Measurements from ENCODE around the gene NXF1. TPM values are rescaled to one million over a fixed set of nuclear protein-coding genes. Genes with fewer than 3 reads are reported as not detected.

The NXF1 gene
- polyA plus RNA-seq, 1 of the 3 experiments (the other 2 are of a cell fraction) = 59.7 TPM

DNA sequence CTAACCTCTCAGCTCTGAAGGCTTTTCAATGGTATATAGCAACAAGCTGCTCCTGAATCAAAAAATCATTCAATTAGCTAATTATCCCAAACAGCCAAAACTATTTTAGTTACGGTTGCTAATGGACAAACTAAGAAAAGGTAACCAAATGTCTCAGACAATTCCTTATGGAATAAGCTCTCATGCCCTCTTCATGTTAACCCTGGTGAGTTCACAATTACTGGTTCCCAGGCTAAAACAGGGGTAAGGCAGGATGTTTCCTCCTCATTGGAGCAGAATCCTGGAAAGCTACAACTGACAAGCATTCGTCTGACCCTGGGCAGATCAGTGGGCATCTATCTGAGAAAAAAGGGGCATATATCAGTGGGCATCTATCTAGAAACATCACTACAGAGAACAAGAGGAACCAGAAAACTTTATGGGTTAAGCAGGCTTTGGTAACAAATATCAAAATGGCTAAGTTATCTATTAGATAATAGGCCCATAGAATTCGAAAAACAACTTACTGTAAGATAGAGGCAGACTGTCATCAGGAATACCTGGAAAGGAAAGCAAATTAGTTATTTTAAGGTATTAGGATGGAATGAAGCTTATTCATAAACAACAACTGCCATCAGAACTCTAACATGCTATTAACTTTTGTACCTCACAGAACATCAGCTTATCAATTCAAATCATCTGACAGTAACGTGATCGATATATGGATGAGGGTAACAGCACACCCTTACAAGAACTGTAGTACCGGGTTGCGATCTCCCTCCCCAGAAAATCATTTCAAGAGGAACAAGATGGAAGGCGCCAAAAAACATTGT lies 49.0 kb upstream of the NXF1 start (continued):
- TF ChIP-seq REST (IDR thresholded peaks at IDR 0.05; ENCODE audit: low read depth, low read length) (no peak), FOXM1 (IDR thresholded peaks at IDR 0.05; ENCODE audit: low read depth) (no peak), NRF1 (IDR thresholded peaks at IDR 0.05; ENCODE audit: low read depth, low read length) (no peak), JUND (IDR thresholded peaks at IDR 0.05) (no peak), RFX5 (IDR thresholded peaks at IDR 0.05; ENCODE audit: low read length) (no peak), TEAD4 (IDR thresholded peaks at IDR 0.05; ENCODE audit: borderline replicate concordance, insufficient read depth) (no peak), POLR2AphosphoS5 (IDR thresholded peaks at IDR 0.05; ENCODE audit: low read depth, low read length) (no peak; the same call in 1 of the 2 replicates)

- H3K9ac ChIP-seq = peak overlapping the region; percentile 92
- CTCF ChIA-PET = interaction anchor here (1.1 to 5.2 kb wide), 4 partner anchors 12 to 67 kb away, joined by 3 to 46 read pairs (median 9); partner anchors contain the start of genes SLC3A2, TMEM179B and WDR74
- peak overlapping the region; percentile 90 to 94 for H3K4me3 ChIP-seq (ENCODE audit: low read depth in 2 of 2, low read length in 1 of 2)
Measured at GRCh38 chr11:62853279-62853965, 48.2 kb upstream of the NXF1 start.

More at GRCh38 chr11:62853279-62853965, 48.2 kb upstream of the NXF1 start:
- WGBS (ENCODE audit: low lambda C conversion rate) = 45% methylated on average over 7 of the region's 7 CpGs
- H4K20me1 ChIP-seq (ENCODE audit: insufficient read depth) = peaks cover 39% of the 10 kb centered on the region
- no peaks in the 10 kb centered on the region for H3K9me3 ChIP-seq
- H3K27me3 ChIP-seq (ENCODE audit: insufficient read depth) = no peaks in the 10 kb centered on the region
- DNase-seq = no peak
- H3K27ac ChIP-seq (ENCODE audit: low read depth in 2 of 2, low read length in 1 of 2) = peak overlapping the region; percentile 11 to 58; a peak in 3 of 4 replicates
- peaks cover 14 to 16% of the 10 kb centered on the region in 2 experiments; a peak in 3 of 4 replicates for H3K4me1 ChIP-seq (ENCODE audit: control insufficient read depth in 1 of 2, insufficient read depth in 2 of 2, low read depth in 1 of 2, low read length in 1 of 2)
- peaks cover 34 to 38% of the 10 kb centered on the region in 2 experiments for H3K36me3 ChIP-seq (replicated peaks in 1 of 2; ENCODE audit: control insufficient read depth in 1 of 2, insufficient read depth in 2 of 2, low read length in 1 of 2)
- no peaks in the 10 kb centered on the region for H3K9me2 ChIP-seq
- POLR2A ChIA-PET = interaction anchor here (0.6 to 9.4 kb wide), 4 partner anchors 13 to 72 kb away, joined by 7 to 146 read pairs (median 28); partner anchors contain the start of genes SLC3A2, TMEM179B and WDR74
- H3K79me2 ChIP-seq (ENCODE audit: insufficient read depth) = peaks cover 53% of the 10 kb centered on the region
- peaks cover 53% of the 10 kb centered on the region for H3F3A ChIP-seq (replicated peaks; ENCODE audit: insufficient read depth)
- no peak for TF ChIP-seq PBX3 (IDR thresholded peaks at IDR 0.05)
- no peak for TF ChIP-seq RCOR1 (IDR thresholded peaks at IDR 0.05; ENCODE audit: low read length)
- no peak for TF ChIP-seq TCF12 (IDR thresholded peaks at IDR 0.05)
- no peak for TF ChIP-seq RXRA (IDR thresholded peaks at IDR 0.05; ENCODE audit: borderline replicate concordance, low read depth)
- no peak for TF ChIP-seq FOSL2 (IDR thresholded peaks at IDR 0.05; ENCODE audit: borderline replicate concordance, low read depth)
- TF ChIP-seq, protein P1, sequence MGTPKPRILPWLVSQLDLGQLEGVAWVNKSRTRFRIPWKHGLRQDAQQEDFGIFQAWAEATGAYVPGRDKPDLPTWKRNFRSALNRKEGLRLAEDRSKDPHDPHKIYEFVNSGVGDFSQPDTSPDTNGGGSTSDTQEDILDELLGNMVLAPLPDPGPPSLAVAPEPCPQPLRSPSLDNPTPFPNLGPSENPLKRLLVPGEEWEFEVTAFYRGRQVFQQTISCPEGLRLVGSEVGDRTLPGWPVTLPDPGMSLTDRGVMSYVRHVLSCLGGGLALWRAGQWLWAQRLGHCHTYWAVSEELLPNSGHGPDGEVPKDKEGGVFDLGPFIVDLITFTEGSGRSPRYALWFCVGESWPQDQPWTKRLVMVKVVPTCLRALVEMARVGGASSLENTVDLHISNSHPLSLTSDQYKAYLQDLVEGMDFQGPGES (IDR thresholded peaks at IDR 0.05; ENCODE audit: low read depth, low read length) = no peak
- no peak for TF ChIP-seq POLR2AphosphoS5 (IDR thresholded peaks at IDR 0.05; ENCODE audit: low read depth, low read length)
- TF ChIP-seq MXI1 (IDR thresholded peaks at IDR 0.05; ENCODE audit: low read depth, low read length) = no peak
- H2AFZ ChIP-seq (ENCODE audit: low read depth) = no peak overlapping the region
- peak overlapping the region; percentile 84 for H3K4me2 ChIP-seq

All from SK-N-SH (cell line).